Natural killer cell (primary cell): ENCODE data around the gene MDH1B. TPM values are rescaled to one million over a fixed set of nuclear protein-coding genes. Genes with fewer than 3 reads are reported as not detected.
A peak's percentile ranks its signal among the peaks of the same experiment; 100 is the strongest.

Experiments used
- ATAC-seq, 3 donors: fragments of 150-1000 bp in 2 of 3; fragments of 200-7000 bp in 1 of 3; cut with Tn5 transposase; 1 replicate in 1 of 3; 2 replicates in 2 of 3; pipeline ENCODE4 v1.10.0; 2021; ENCODE audit warnings: mild to moderate bottlenecking in 2 of 3, moderate library complexity in 2 of 3
- DNase-seq, 2 donors: peaks; one replicate each; pipeline versions ENCODE4 v3.0.0 to v3.0.0-alpha.2; 2013 to 2021; ENCODE audit warnings: mixed read lengths in 1 of 2
- H3K27ac ChIP-seq: one replicate; pipeline ENCODE4 v1.5.1; 2013; ENCODE audit warnings: mild to moderate bottlenecking, low read length
- H3K27me3 ChIP-seq: one replicate; pipeline ENCODE4 v1.6.1; 2013; ENCODE audit warnings: low read length; ENCODE audit not compliant: control insufficient read depth, insufficient read depth
- H3K36me3 ChIP-seq: one replicate; pipeline ENCODE4 v1.6.1; 2013; ENCODE audit warnings: low read length; ENCODE audit not compliant: control insufficient read depth, insufficient read depth
- H3K4me1 ChIP-seq: one replicate; pipeline ENCODE4 v1.6.1; 2013; ENCODE audit warnings: low read length; ENCODE audit not compliant: control insufficient read depth, insufficient read depth
- H3K4me3 ChIP-seq: one replicate; pipeline ENCODE4 v1.5.1; 2013; ENCODE audit warnings: low read length
- H3K9me3 ChIP-seq: one replicate; pipeline ENCODE4 v1.6.1; 2013; ENCODE audit warnings: low read length; ENCODE audit not compliant: control insufficient read depth, insufficient read depth
- H3K27ac Mint-ChIP-seq, 2 donors: one replicate each; pipeline ENCODE4 v1.8.0; 2022; ENCODE audit warnings: mild to moderate bottlenecking in 2 of 2, mixed read lengths in 2 of 2, moderate library complexity in 1 of 2
- H3K27me3 Mint-ChIP-seq, 2 donors: one replicate each; pipeline ENCODE4 v1.8.0; 2022; ENCODE audit warnings: low read depth in 2 of 2, mixed read lengths in 2 of 2
- H3K36me3 Mint-ChIP-seq: one replicate; pipeline ENCODE4 v1.8.0; 2022; ENCODE audit warnings: mixed read lengths
- H3K4me1 Mint-ChIP-seq, 2 donors: one replicate each; pipeline ENCODE4 v1.8.0; 2022; ENCODE audit warnings: mixed read lengths in 2 of 2
- H3K4me3 Mint-ChIP-seq: one replicate; pipeline ENCODE4 v1.8.0; 2022; ENCODE audit warnings: mild to moderate bottlenecking, moderate library complexity, mixed read lengths
- H3K9me3 Mint-ChIP-seq, 2 donors: one replicate each; pipeline ENCODE4 v1.8.0; 2022; ENCODE audit warnings: mixed read lengths in 2 of 2
- WGBS: methylation state at CpG from one replicate; pipeline ENCODE4 v1.1.7; 2013; ENCODE audit warnings: missing lambda C conversion rate; ENCODE audit not compliant: insufficient coverage; 5-methylcytosine and 5-hydroxymethylcytosine counted together
- intact Hi-C: fragments of 100-400 bp; cut with micrococcal nuclease; formaldehyde crosslinking; loops from one replicate; pipeline ENCODE4 v1.14.2; 2022
- total RNA-seq, 4 donors: library from RNA; stranded (reverse); fragments of 120-200 nt in 1 of 4; gene quantifications; one replicate each; pipeline versions ENCODE4 v1.2.3 to v1.2.4, GENCODE V29; 2013 to 2022
- TF ChIP-seq, protein P1 (sequence below): fragments of 200-600 bp; IDR thresholded peaks from one replicate; pipeline ENCODE4 v1.8.0; 2022; ENCODE audit warnings: antibody characterized with exemption

MDH1B gene
- total RNA-seq, 3 donors from 2014 or later (not counting 1 experiment from before 2014, with no cell fraction given), result not detected

DNA sequence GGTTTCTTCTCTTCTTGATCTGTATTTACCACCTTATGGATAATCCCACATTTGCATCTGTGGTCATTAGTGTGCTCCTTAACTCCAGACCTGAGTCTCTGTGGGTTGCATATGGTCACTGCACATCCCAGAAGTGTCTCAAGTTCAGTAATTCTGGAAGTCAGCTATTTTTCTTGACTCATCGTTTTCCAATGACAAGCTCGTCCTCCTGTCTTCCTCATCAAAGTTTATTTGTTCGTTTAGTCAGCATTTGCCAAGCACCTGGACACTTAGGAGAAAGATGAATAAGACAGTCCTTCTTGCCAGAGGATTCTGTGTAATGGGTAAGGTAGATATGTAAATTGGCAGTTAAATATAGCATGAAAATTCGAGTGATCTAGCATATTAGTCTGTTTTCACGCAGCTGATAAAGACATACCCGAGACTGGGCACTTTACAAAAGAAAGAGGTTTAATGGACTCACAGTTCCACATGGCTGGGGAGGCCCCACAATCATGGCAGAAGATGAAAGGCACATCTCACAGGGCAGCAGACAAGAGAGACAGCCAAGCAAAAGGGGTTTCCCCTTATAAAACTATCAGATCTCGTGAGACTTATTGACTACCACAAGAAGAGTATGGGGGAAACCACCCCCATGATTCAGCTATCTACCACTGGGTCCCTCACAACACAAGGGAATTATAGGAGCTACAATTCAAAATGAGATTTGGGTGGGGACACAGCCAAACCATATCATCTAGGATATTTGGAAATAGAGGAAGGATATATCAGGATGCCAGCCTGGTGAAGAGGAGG is 19.6 kb upstream of the MDH1B start:
- H3K4me3 ChIP-seq, result no peak overlapping the region
- no peak for ATAC-seq
- peaks cover 30% of the 10 kb centered on the region for H3K36me3 Mint-ChIP-seq
- TF ChIP-seq, protein P1, sequence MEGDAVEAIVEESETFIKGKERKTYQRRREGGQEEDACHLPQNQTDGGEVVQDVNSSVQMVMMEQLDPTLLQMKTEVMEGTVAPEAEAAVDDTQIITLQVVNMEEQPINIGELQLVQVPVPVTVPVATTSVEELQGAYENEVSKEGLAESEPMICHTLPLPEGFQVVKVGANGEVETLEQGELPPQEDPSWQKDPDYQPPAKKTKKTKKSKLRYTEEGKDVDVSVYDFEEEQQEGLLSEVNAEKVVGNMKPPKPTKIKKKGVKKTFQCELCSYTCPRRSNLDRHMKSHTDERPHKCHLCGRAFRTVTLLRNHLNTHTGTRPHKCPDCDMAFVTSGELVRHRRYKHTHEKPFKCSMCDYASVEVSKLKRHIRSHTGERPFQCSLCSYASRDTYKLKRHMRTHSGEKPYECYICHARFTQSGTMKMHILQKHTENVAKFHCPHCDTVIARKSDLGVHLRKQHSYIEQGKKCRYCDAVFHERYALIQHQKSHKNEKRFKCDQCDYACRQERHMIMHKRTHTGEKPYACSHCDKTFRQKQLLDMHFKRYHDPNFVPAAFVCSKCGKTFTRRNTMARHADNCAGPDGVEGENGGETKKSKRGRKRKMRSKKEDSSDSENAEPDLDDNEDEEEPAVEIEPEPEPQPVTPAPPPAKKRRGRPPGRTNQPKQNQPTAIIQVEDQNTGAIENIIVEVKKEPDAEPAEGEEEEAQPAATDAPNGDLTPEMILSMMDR, result no peak
- H3K27me3 ChIP-seq, result no peaks in the 10 kb centered on the region
- H3K4me1 ChIP-seq, result no peaks in the 10 kb centered on the region
- H3K36me3 ChIP-seq, result peaks cover 79% of the 10 kb centered on the region
- no peak overlapping the region for H3K27ac ChIP-seq
- no peaks in the 10 kb centered on the region for H3K27me3 Mint-ChIP-seq
- no peaks in the 10 kb centered on the region for H3K9me3 ChIP-seq
- H3K27ac Mint-ChIP-seq, result peak overlapping the region in 1 of 2 donors; percentile 31
- DNase-seq, result no peak
- peaks cover 2 to 3% of the 10 kb centered on the region in 2 donors for H3K9me3 Mint-ChIP-seq
- H3K4me1 Mint-ChIP-seq, result peaks cover 5 to 13% of the 10 kb centered on the region in 2 donors
- intact Hi-C loops, result no loop called here
- H3K4me3 Mint-ChIP-seq, result no peak overlapping the region
- 87% methylated on average over 7 of the region's 7 CpGs for whole genome bisulfite sequencing

DNA sequence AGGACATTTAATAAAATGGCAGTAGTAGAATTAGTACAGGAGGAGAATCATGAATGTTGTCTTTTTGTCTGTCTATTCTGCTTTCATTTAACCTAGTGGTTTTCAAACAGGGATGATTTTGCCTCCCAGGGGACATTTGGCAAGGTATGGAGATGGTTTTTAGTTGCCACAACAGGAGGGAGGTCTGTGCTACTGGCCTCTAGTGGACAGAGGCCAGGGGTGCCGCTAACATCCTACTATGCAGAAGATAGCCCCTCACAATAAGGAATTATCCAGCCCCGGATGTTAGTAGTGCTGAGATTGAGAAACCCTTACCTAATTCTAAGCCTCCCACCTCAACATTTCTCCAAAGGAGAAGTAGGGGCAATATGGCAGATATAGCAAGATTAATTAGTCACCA is 18.6 kb upstream of the MDH1B start:
- Histone ChIP-seq H3K27me3 (no peaks in the 10 kb centered on the region), H3K4me1 (no peaks in the 10 kb centered on the region), H3K9me3 (no peaks in the 10 kb centered on the region), H3K36me3 (peaks cover 79% of the 10 kb centered on the region), H3K4me3 (no peak overlapping the region), H3K27ac (no peak overlapping the region)
- no peaks in the 10 kb centered on the region for H3K27me3 Mint-ChIP-seq
- no peak overlapping the region for H3K27ac Mint-ChIP-seq
- TF ChIP-seq, protein P1, result no peak
- no peak for DNase-seq
- H3K4me3 Mint-ChIP-seq, result no peak overlapping the region
- no CpG with 5 or more reads among the region's 2 CpGs for WGBS
- peaks cover 5 to 21% of the 10 kb centered on the region in 2 donors for H3K4me1 Mint-ChIP-seq
- ATAC-seq, result peak in 2 of 3 donors; percentile 45 to 52
- H3K9me3 Mint-ChIP-seq, result peaks cover 2 to 3% of the 10 kb centered on the region in 2 donors
- intact Hi-C loops, result no loop called here
- peaks cover 32% of the 10 kb centered on the region for H3K36me3 Mint-ChIP-seq

DNA sequence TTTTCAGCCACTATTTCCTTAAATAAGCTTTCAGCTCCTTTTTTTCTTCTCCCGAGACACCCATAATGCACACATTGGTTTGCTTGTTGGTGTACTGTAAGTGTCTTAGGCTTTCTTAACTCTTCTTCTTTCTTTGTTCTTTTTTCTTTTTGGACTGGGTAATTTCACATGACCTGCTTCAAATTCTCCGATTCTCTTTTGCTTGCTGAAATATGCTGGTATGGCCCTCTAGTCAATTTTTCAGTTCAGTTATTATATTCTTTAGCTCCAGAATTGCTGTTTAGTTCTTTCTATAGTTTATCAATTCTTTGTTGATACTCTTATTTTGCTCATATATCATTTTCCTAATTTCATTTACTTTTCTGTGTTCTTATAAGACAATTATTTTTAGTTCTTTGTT is 15.5 kb upstream of the MDH1B start:
- Histone ChIP-seq H3K9me3 (no peaks in the 10 kb centered on the region), H3K4me3 (no peak overlapping the region), H3K27me3 (no peaks in the 10 kb centered on the region), H3K36me3 (peaks cover 73% of the 10 kb centered on the region), H3K4me1 (no peaks in the 10 kb centered on the region), H3K27ac (no peak overlapping the region)
- Mint-ChIP-seq H3K4me1 (peaks cover 29 to 38% of the 10 kb centered on the region in 2 donors), H3K27ac (no peak overlapping the region), H3K27me3 (no peaks in the 10 kb centered on the region), H3K9me3 (peaks cover 2 to 3% of the 10 kb centered on the region in 2 donors), H3K4me3 (no peak overlapping the region), H3K36me3 (peaks cover 44% of the 10 kb centered on the region)
- DNase-seq (no peak), ATAC-seq (no peak)
- intact Hi-C loops, result loop anchor here (1.0 to 2.0 kb wide), 2 partner anchors 16 to 87 kb away; partner anchors contain the start of genes FASTKD2 and MDH1B
- 100% methylated on average over 1 of the region's 2 CpGs for WGBS
- TF ChIP-seq, protein P1, result no peak
